Panc1 (cell line): ENCODE measurements around the gene C1orf210.

ENCODE experiments used
- TF ChIP-seq, protein P1 (sequence below): fragments of 450-650 bp; IDR thresholded peaks from 2 replicates; pipeline ENCODE4 v1.5.1; 2017; ENCODE audit warnings: mild to moderate bottlenecking
- TF ChIP-seq, protein P2 (sequence below), 2 experiments: IDR thresholded peaks; 2 replicates each; pipeline ENCODE4 v1.6.1; 2011 to 2012; ENCODE audit warnings: low read depth in 2 of 2, control low read depth in 1 of 2, low read length in 1 of 2, mild to moderate bottlenecking in 1 of 2, moderate library complexity in 1 of 2; ENCODE audit not compliant: insufficient read depth in 1 of 2

DNA sequence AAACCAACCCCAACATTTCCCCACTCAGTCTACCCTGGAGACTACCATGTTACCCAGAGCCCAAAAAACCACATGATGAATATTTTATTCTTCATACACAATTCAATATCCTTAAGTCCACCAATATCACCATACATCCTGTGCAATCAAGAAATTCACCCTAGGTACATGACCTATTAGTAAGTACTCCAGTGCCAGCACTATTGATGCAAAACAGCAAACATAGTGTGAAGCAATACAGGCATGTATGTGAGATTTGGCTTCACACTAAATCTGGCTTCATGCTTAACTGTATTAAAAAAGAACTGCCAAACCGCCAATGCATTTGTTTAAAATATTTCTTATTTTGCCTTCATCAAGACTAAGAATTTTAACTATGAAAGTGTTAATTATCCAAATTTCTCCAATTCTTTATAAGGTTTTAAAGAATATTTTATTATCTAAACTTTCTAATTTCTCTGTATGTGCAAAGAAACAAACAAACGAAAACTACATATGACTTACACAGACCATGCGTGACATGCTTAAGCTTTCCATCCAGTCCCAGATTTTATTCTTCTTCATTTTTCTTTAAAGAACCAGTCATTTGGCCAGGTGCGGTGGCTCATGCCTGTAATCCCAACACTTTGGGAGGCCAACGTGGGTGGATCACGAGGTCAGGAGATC, 38.0 kb downstream of the C1orf210 start:
- TF ChIP-seq, protein P1, sequence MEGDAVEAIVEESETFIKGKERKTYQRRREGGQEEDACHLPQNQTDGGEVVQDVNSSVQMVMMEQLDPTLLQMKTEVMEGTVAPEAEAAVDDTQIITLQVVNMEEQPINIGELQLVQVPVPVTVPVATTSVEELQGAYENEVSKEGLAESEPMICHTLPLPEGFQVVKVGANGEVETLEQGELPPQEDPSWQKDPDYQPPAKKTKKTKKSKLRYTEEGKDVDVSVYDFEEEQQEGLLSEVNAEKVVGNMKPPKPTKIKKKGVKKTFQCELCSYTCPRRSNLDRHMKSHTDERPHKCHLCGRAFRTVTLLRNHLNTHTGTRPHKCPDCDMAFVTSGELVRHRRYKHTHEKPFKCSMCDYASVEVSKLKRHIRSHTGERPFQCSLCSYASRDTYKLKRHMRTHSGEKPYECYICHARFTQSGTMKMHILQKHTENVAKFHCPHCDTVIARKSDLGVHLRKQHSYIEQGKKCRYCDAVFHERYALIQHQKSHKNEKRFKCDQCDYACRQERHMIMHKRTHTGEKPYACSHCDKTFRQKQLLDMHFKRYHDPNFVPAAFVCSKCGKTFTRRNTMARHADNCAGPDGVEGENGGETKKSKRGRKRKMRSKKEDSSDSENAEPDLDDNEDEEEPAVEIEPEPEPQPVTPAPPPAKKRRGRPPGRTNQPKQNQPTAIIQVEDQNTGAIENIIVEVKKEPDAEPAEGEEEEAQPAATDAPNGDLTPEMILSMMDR = no peak
- TF ChIP-seq, protein P2, sequence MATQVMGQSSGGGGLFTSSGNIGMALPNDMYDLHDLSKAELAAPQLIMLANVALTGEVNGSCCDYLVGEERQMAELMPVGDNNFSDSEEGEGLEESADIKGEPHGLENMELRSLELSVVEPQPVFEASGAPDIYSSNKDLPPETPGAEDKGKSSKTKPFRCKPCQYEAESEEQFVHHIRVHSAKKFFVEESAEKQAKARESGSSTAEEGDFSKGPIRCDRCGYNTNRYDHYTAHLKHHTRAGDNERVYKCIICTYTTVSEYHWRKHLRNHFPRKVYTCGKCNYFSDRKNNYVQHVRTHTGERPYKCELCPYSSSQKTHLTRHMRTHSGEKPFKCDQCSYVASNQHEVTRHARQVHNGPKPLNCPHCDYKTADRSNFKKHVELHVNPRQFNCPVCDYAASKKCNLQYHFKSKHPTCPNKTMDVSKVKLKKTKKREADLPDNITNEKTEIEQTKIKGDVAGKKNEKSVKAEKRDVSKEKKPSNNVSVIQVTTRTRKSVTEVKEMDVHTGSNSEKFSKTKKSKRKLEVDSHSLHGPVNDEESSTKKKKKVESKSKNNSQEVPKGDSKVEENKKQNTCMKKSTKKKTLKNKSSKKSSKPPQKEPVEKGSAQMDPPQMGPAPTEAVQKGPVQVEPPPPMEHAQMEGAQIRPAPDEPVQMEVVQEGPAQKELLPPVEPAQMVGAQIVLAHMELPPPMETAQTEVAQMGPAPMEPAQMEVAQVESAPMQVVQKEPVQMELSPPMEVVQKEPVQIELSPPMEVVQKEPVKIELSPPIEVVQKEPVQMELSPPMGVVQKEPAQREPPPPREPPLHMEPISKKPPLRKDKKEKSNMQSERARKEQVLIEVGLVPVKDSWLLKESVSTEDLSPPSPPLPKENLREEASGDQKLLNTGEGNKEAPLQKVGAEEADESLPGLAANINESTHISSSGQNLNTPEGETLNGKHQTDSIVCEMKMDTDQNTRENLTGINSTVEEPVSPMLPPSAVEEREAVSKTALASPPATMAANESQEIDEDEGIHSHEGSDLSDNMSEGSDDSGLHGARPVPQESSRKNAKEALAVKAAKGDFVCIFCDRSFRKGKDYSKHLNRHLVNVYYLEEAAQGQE (IDR thresholded peaks at IDR 0.05; ENCODE audit: insufficient read depth in 1 of 2, low read depth in 2 of 2, low read length in 1 of 2) = no peak
